COR-L47 (cell line): Measurements from ENCODE around the gene JMJD6.
"Not testable (repeated sequence)": the region's sequence is repeated elsewhere in the genome, so short reads cannot be mapped to it uniquely, and the experiment has no call there.

Experiments
- DNase-seq: peaks from one replicate; lab custom pipeline; 2025; lab: John Stamatoyannopoulos, UW

Gene JMJD6

GRCh38 chr17:76716146-76716838 is 10.1 kb downstream of the JMJD6 start:
- DNase-seq, result no peak

DNA sequence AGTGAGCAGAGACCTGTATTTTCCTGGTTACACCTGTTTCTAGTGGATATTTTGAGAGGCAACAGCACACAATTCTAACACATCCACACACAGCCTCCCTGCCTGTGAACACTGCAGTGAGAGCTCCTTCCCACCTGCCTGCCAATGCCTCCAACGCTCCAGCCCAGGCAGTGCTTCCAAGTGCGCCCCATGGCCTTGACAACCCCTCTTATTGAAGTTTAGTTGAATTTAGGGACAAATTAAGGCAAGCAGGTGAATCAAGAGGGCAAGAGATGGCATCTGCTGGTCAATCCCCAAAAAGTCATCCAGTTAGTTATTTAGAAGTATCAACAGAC is 10.9 kb downstream of the JMJD6 start:
- DNase-seq, result no peak

- peak; percentile 19 for DNase-seq
Observed at GRCh38 chr17:76714822-76715495, 11.4 kb downstream of the JMJD6 start.

DNA sequence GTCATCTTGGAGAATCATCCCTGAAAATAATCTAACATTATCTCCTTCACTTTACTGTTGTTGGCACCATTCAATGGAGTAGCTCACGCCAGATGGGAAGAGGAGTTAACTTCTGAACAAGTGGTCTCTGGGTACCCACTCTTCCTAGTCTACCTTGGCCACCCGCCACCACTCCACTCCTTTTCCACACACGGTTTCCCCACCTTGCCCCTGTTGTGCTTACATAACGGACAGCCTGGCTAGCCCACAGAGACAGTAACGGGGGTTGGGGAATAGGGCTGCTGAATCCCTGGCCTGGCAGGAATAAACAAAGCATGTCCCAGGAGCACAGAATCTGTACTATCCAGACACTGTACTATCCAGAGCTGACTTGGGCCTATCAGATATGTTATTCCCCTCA is 12.1 kb downstream of the JMJD6 start:
- DNase-seq, result no peak

DNA sequence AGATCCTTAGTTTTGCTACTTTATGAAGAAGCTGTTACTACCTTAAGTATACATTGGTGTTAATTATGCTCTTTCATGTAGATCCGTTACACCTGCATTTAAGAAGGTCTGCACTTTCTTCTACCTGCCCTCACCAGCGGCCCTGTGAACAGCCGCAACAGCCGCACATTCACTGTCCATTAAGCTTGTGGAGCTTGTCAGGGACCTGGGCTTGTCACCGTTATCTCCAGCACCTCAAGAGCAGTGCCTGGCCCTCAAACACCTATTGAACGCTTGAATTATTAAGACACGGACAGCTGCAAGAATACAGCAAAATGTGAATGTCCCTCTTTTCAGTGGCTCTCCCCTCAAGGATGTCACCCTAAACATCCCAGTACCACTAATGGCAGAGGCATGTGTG is 12.6 kb downstream of the JMJD6 start:
- DNase-seq, result no peak

- not testable (repeated sequence) for DNase-seq
Observed at GRCh38 chr17:76712321-76712720, 14.1 kb downstream of the JMJD6 start.

- peak; percentile 37 for DNase-seq
Observed at GRCh38 chr17:76710863-76711611, 15.4 kb downstream of the JMJD6 start, which contains the start of gene MXRA7. MXRA7 (minus strand) TSS chr17:76710965; CDS start chr17:76710946, 19 bp downstream.

GRCh38 chr17:76709951-76710862 is 16.2 kb downstream of the JMJD6 start:
- not testable (repeated sequence) for DNase-seq

DNA sequence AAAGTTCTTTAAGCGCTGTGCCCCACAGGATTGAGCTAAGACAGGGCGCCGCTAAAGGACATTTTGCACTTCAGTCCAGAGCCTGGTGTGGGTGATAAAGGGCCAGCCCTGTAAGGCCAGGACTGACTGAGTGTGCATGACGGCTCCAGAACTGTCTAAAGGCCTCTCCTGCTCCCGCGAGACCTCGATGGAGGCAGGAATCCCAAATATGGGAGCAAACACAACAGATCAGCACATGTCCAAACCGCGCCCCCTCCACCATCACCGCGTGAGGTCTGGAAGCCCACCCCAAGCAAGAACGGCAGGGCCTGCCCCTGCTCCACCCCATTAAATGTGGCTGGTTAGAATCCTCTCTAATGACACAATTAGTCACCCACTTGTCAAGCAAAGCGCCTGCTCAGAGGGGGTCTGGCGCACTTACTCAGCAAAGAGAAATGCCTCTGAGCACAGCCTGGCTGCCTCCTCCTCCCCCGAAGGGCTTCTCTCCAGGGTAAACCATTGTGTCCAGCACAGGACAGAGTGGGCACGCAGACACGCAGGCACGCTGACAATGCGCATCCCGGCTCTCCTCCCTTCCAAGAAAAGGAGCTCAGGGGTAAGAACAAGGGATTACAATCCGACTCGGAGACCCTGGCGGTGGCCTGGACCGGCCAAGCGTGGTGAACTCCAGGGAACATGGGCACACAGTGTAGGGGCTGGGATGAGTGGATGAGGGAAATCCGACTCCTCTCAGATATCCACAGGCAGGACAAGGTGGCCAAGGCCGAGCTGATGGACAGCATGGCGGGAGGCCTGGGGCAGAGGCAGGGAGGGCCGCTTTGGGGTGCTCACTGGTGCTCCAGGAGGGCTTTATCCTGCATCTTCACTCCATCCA is 17.1 kb downstream of the JMJD6 start:
- no peak for DNase-seq

- no peak for DNase-seq
Observed at GRCh38 chr17:76707985-76708807, 18.2 kb downstream of the JMJD6 start.

GRCh38 chr17:76706817-76707216 is 19.6 kb downstream of the JMJD6 start:
- DNase-seq, result no peak

GRCh38 chr17:76704805-76705204 is 21.6 kb downstream of the JMJD6 start:
- no peak for DNase-seq

DNA sequence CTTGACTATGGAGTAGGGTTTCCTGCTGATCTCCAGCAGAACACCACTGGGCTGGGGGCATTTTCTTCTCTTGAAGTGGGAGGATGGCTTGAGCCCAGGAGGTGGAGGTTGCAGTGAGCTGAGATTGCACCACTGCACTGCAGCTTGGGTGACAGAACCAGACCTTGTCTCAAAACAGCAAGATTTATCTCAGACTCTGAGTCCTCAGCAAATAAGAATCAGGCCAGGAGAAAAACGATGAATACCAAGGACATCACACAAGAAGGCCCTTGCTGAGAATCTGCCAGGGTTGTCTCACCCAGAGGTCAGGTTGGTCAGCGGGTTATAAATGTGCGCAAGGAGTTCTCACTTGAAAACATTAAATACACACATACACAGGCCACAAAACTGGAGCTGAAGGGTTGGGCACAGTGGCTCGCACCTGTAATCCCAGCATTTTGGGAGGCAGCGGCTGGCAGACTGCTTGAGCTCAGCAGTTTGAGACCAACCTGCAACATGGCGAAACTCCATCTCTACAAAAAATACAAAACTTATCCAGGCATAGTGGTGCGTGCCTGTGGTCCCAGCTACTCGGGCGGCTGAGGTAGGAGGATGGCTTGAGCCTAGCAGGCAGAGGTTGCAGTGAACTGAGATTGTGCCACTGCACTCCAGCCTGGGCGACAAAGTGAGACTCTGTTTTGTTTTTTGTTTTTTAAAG is 23.3 kb downstream of the JMJD6 start:
- no peak for DNase-seq

DNA sequence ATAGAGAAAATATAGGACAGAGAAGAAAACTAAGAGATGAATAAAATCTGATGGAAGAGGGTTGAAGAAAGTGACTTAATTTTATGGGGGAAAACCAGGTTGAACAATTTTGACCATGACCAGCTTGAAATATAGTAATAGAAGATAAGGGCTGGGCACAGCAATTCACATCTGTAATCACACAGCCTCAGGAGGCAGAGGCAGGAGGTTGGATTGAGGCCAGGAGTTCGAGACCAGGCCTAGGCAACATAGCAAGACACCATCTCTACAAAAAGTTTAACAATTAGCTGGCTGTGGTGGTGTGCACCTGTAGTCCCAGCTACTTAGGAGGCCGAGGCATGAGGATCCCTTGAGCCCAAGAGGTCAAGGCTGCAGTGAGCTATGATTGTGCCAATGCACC is 24.3 kb downstream of the JMJD6 start:
- DNase-seq, result no peak

- no peak for DNase-seq
Observed at GRCh38 chr17:76701471-76701967, 24.9 kb downstream of the JMJD6 start.

DNA sequence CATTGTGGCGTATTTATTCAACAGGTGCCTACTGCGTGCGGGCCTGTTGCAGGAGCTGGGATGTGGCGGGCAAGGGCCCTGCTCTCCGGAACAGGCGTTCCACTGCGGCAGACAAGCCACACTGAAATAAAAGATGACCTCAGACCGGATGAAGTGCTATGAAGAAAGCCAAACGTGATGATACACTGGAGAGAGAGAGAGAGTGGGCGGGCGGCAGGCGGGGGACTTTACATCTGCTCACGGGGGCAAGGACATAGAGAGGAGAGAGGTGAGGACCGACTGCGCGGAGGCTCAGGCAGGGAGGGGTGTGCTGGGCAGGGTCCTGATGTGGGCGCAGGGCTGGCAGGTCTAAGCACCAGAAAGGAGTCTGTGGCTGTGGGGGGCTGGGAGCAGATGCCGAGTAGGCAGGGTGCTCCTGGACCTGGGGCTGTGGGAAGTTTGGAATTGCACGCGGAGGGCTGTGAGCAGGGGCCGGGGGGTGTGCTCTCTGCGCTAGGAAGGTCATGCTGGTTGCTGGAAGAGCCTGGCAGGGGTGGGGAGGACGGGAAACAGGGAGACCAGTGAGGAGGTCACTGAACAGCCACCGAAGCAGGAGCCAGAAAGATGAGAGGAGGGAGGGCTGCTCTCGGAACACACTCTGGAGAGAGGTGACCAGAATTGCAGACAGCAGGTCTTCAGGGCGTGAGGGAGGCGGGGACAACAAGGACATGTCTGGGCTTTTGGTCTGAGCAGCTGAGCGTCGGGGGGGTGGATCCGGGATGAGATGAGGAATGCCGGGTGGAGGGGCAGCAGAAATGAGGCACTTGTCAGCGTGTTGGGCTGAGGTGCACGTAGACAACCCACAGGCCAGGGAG is 25.6 kb downstream of the JMJD6 start:
- no peak for DNase-seq

- no peak for DNase-seq
Observed at GRCh38 chr17:76700270-76700616, 26.2 kb downstream of the JMJD6 start.

DNA sequence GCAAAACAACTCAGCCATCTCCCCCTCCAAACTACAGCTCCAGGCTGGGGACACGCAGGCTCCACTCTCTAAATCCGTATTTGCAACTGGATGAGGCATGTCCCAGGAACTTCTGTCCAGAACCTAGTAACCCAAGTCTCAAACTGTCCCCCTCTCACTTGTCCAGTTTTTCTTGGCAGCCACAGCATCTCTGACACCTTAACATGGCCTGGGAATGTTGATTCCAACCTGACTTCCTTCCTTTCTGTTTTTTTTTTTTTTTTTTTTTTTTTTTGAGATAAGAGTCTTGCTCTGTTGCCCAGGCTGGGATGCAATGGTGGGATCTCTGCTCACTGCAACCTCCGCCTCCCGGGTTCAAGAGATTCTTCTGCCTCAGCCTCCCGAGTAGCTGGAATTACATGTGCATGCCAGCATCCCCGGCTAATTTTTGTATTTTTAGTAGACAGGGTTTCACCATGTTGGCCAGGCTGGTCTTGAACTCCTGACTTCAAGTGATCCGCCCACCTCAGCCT is 27.9 kb downstream of the JMJD6 start:
- DNase-seq, result not testable (repeated sequence)
